Fibroblast of the conjunctiva (primary cell): ENCODE measurements around the gene TTYH2.
A peak's percentile ranks its signal among the peaks of the same experiment; 100 is the strongest.

ENCODE experiments used
- DNase-seq: peaks from one replicate; pipeline ENCODE4 v3.0.0-alpha.2; 2010; ENCODE audit warnings: low read depth

Gene TTYH2

GRCh38 chr17:74295625-74296547 lies 82.5 kb downstream of the TTYH2 start:
- DNase-seq = no peak

DNA sequence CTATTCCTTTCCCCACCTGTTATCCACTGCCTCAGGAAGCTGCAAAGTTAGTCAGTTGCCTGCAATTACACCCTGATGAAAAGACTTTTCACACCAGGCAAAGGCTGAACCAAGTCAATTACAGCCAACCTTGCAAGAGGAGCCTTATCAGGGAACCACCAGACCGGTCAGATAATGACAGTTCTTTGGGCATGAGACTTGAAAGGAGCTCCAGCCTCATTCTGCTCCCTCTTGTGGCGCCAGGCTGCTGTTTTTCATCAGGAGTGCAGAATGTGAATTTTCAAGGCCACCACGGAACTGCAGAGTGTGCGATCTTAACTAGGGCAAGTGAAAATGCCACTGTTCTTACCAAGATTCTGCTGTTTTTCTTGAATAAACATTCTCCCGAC lies 83.2 kb downstream of the TTYH2 start:
- peak; percentile 31 for DNase-seq

- DNase-seq = no peak
Observed at GRCh38 chr17:74297941-74298340, 84.6 kb downstream of the TTYH2 start.

GRCh38 chr17:74298778-74299177 lies 85.4 kb downstream of the TTYH2 start:
- no peak for DNase-seq

DNA sequence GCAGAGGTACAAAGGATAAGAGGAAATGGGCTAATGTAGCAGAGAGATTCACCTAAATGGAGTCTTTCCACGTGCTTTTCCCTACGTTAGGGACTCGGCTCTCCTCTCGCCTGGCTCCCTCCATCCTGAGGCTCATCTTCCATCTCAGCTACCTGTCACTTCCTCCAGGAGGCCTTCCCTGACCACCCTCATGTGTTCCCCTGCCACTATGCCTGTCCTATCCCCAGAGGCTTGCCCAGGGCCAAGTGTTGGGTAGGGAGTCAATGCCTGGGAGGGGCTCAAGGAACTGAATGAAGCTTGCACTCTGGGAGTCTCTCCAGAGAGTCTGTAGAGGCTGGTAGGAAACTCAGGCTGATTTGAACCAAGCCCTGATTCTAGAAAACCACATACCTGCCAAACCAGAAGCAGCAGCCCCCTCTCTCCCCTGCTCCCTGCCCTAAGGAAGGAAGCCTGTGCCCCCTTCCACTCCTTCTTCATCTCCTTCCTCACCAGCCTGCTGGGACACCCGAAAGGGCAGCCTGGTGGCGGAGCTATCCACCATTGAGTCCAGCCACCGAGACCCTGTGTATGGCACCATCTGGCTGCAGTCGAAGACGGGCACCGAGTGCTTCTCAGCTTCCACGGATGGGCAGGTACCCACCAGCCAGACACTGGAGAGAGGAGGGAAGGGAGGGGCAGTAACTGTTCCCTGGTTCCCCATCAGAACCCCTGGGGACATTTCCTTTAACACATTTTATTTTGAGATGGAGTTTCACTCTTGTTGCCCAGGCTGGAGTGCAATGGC lies 86.0 kb downstream of the TTYH2 start:
- DNase-seq = no peak

- DNase-seq = no peak
Observed at GRCh38 chr17:74303305-74303704, 89.9 kb downstream of the TTYH2 start.

DNA sequence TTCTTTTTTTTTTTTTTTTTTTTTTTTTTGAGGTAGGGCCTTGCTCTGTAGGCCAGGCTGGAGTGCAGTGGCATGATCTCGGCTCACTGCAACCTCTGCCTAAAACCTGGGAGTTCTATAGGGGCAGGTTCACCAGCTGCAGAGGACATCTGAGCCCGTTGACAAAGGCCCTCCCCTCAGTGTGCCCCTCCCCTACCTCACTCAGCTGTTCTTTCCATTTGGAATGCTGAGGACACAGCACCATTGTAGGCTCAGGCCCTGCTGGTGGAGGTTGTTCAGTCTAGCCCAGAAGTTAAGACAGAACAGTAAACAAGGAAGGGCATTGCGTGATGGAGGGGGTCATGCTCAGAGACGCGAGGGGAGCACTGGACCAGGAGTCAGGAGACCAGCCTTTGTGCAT lies 90.8 kb downstream of the TTYH2 start:
- no peak for DNase-seq

GRCh38 chr17:74305865-74306654 lies 92.7 kb downstream of the TTYH2 start:
- DNase-seq = no peak

- no peak for DNase-seq
Observed at GRCh38 chr17:74307984-74308773, 94.8 kb downstream of the TTYH2 start.

DNA sequence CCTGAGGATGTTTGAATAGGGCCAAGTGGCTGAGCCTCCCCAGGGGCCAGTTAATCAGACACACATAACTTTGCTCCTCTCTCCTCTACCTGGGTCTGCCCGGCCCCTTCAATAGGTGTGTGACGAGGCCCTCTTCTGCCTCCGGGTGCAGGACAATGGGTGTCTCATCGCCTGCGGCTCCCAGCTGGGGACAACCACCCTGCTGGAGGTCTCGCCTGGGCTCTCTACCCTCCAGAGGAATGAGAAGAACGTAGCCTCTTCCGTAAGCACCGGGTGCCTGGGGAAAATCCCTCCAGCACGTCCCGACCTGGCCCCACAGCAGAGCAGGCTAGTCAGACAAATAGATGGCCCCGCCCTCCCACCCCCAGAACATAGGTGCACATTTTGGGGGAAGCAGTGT lies 96.5 kb downstream of the TTYH2 start:
- DNase-seq = no peak
